Urinary bladder (tissue), 4 donors: ENCODE data around the gene OR7A5. TPM values are rescaled to one million over a fixed set of nuclear protein-coding genes. Genes with fewer than 3 reads are reported as not detected.
"Not testable (repeated sequence)": the region's sequence is repeated elsewhere in the genome, so short reads cannot be mapped to it uniquely, and the experiment has no call there.

Source experiments
- DNase-seq: peaks from one replicate; pipeline ENCODE4 v3.0.0-alpha.2; 2015; ENCODE audit errors: extremely low spot score
- H3K27ac ChIP-seq: one replicate; pipeline ENCODE4 v1.5.1; 2013; ENCODE audit warnings: low read depth, mild to moderate bottlenecking, moderate library complexity
- H3K36me3 ChIP-seq: one replicate; pipeline ENCODE4 v1.6.1; 2013; ENCODE audit warnings: mild to moderate bottlenecking, moderate library complexity; ENCODE audit not compliant: insufficient read depth
- H3K4me1 ChIP-seq: one replicate; pipeline ENCODE4 v1.6.1; 2013; ENCODE audit warnings: mild to moderate bottlenecking, moderate library complexity; ENCODE audit not compliant: insufficient read depth
- H3K4me3 ChIP-seq: one replicate; pipeline ENCODE4 v1.5.1; 2013; ENCODE audit warnings: low read depth, low read length
- WGBS: extraction: QIAGEN DNeasy Blood & Tissue Kit; methylation state at CpG from one replicate; pipeline ENCODE4 v1.1.7; 2013; 5-methylcytosine and 5-hydroxymethylcytosine counted together
- polyA plus RNA-seq: library from polyadenylated mRNA; stranded (reverse); fragments of 200-250 nt; gene quantifications from one replicate; pipeline ENCODE4 v1.2.3, GENCODE V29; 2013
- small RNA-seq: library from RNA; depleted of rRNA; stranded (forward); fragments of <200 nt; gene quantifications from one replicate; pipeline ENCODE3, GENCODE V24; 2014
- total RNA-seq: library from RNA; depleted of rRNA; stranded (reverse); fragments of >200 nt; gene quantifications from one replicate; pipeline ENCODE4 v1.2.3, GENCODE V29; 2014
- donor health status: healthy with polysubstance abuse.
- donor health status: healthy.

Gene OR7A5
- total and polyA plus RNA-seq, 2 donors = not detected

DNA sequence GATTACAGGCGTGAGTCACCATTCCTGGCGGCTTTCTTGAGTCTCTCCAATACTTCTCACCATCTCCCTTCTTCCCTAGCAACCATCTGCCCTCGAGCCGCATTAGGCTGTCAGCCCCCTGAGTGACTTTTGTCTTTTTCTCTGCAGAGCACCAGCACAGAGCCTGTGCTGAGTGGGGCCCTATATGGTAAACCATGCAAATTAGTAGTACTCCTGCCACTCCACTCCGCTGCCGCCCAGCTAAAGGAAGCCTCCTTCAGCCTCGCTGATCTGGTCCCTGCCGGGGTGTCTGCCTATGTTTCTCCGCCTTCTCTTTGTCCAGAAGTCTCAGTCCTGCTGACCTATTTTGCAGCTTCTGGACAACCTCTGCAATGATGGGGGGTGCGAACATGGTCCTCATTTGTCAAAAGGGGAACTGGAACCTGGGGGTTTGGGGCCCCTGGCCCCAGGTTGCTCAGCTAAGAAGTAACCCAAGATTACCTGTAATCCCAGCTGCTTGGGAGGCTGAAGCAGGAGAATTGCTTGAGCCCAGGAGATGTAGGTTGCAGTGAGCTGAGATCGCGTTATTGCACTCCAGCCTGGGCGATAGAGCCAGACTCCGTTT is 54.3 kb downstream of the OR7A5 start:
- not testable (repeated sequence) for H3K27ac ChIP-seq, H3K4me3 ChIP-seq, DNase-seq, H3K4me1 ChIP-seq, H3K36me3 ChIP-seq
- 66% methylated on average over 14 of the region's 14 CpGs for WGBS

DNA sequence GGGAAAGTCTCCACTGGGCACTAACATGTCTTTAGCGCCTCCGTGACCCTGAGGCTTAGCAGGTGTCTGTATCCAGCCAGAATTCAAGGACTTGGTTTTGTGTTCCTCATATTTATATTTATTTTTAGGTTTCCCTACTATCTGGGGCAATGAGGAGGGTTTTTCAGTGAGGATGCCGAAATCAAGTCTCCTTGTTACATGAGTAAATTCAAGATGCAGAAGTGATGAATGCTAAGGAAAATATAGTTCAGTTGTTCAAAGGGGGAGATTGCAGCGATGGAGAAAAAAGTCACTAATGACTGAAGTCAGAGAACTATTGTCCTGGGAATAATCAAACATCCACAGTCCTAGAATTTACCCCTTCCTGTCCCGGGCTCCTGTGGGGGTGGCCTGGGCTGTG is 55.8 kb downstream of the OR7A5 start:
- no peaks in the 10 kb centered on the region for H3K36me3 ChIP-seq
- H3K4me3 ChIP-seq = no peak overlapping the region
- 54% methylated on average over 5 of the region's 5 CpGs for WGBS
- H3K27ac ChIP-seq = no peak overlapping the region
- no peak for DNase-seq
- H3K4me1 ChIP-seq = no peaks in the 10 kb centered on the region

DNA sequence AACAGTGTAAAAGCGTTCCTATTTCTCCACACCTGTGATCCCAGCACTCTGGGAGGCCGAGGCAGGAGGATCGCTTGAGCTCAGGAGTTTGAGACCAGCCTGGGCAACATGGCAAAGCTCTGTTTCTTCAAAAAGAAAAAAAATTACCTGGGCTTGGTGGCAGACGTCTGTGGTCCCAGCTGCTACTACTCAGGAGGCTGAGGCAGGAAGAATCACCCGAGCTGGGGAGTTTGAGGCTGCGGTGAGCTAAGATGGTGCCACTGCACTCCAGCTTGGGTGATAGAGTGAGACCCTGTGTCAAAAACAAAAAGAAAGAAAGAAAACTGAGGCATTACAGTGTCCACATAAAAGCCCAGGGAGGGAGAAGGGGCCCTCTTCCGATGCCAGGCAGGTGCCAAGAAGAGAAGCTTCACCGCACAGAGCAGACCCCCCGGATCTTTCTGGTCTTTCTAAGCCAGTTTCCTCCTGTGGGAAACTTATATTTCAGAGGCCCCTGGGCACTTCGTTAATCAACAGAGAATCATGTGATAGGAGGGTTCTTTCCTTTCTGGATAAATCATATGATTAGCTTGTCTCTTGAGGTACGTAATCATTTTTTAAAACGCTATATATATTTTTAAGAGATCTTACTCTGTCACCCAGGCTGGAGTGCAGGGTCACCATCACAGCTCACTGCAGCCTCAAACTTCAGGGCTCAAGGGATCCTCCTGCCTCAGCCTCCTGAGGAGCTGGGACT is 56.7 kb downstream of the OR7A5 start, which contains the start of gene ADGRE2:
Gene ADGRE2 (minus strand): TSS at position 451 of the 736 bp plus-strand sequence. CDS start 1,804 bp downstream, outside the sequence.
- H3K4me1 ChIP-seq, H3K36me3 ChIP-seq, H3K27ac ChIP-seq, H3K4me3 ChIP-seq, DNase-seq: not testable (repeated sequence)
- WGBS = 71% methylated on average over 12 of the region's 12 CpGs

DNA sequence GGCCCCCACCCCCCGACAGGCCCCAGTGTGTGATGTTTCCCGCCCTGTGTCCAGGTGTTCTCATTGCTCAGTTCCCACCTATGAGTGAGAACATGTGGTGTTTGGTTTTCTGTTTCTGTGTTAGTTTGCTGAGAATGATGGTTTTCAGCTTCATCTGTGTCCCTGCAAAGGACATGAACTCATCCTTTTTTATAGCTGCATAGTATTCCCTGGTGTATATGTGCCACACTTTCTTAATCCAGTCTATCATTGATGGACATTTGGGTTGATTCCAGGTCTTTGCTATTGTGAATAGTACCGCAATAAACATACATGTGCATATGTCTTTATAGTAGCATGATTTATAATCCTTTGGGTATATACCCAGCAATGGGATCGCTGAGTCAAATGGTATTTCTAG is 57.3 kb downstream of the OR7A5 start:
- H3K27ac ChIP-seq, H3K4me1 ChIP-seq, H3K36me3 ChIP-seq, DNase-seq, H3K4me3 ChIP-seq: not testable (repeated sequence)
- 95% methylated on average over 4 of the region's 4 CpGs for WGBS

Small RNAs within 50 kb of the gene (small RNA-seq; reads per million reads assigned to genes)
- not detected for gene AC005255.1

Other genes with a start within 250 kb of the OR7A5 start
- gene ADGRE3, start 160.3 kb downstream of the OR7A5 start, total RNA-seq = 0.16 TPM
- not detected for gene ADGRE3, start 160.3 kb downstream of the OR7A5 start, polyA plus RNA-seq
- 32.5 TPM for gene ZNF333, start 145.1 kb downstream of the OR7A5 start, total RNA-seq
- 16.2 TPM for gene ZNF333, start 145.1 kb downstream of the OR7A5 start, polyA plus RNA-seq
- gene ADGRE2, start 56.6 kb downstream of the OR7A5 start, total RNA-seq = 0.90 TPM
- gene ADGRE2, start 56.6 kb downstream of the OR7A5 start, polyA plus RNA-seq = 2.2 TPM
- gene OR7C1, start within 50 bp of the OR7A5 start, total RNA-seq = not detected
- 0.01 TPM for gene OR7C1, start within 50 bp of the OR7A5 start, polyA plus RNA-seq
- gene OR7A10, start 13.7 kb upstream of the OR7A5 start, total RNA-seq = not detected
- gene OR7A10, start 13.7 kb upstream of the OR7A5 start, polyA plus RNA-seq = not detected
- not detected for gene OR7A17, start 50.9 kb upstream of the OR7A5 start, total RNA-seq
- gene OR7A17, start 50.9 kb upstream of the OR7A5 start, polyA plus RNA-seq = not detected
- gene OR7C2, start 106.3 kb upstream of the OR7A5 start, total RNA-seq = not detected
- gene OR7C2, start 106.3 kb upstream of the OR7A5 start, polyA plus RNA-seq = not detected
- not detected for gene SLC1A6, start 144.7 kb upstream of the OR7A5 start, total RNA-seq
- gene SLC1A6, start 144.7 kb upstream of the OR7A5 start, polyA plus RNA-seq = not detected
- gene CASP14, start 214.3 kb upstream of the OR7A5 start, total RNA-seq = not detected
- gene CASP14, start 214.3 kb upstream of the OR7A5 start, polyA plus RNA-seq = not detected
- not detected for gene OR1I1, start 247.0 kb upstream of the OR7A5 start, total RNA-seq
- not detected for gene OR1I1, start 247.0 kb upstream of the OR7A5 start, polyA plus RNA-seq